HG03342 (cell line): ENCODE measurements around the gene PCK2.

Source experiments
- ATAC-seq: cut with Tn5 transposase; IDR thresholded peaks from one replicate; pipeline ENCODE4 v1.9.1; 2021; ENCODE audit warnings: mild to moderate bottlenecking, moderate library complexity; ENCODE audit not compliant: unreplicated experiment

PCK2 gene

DNA sequence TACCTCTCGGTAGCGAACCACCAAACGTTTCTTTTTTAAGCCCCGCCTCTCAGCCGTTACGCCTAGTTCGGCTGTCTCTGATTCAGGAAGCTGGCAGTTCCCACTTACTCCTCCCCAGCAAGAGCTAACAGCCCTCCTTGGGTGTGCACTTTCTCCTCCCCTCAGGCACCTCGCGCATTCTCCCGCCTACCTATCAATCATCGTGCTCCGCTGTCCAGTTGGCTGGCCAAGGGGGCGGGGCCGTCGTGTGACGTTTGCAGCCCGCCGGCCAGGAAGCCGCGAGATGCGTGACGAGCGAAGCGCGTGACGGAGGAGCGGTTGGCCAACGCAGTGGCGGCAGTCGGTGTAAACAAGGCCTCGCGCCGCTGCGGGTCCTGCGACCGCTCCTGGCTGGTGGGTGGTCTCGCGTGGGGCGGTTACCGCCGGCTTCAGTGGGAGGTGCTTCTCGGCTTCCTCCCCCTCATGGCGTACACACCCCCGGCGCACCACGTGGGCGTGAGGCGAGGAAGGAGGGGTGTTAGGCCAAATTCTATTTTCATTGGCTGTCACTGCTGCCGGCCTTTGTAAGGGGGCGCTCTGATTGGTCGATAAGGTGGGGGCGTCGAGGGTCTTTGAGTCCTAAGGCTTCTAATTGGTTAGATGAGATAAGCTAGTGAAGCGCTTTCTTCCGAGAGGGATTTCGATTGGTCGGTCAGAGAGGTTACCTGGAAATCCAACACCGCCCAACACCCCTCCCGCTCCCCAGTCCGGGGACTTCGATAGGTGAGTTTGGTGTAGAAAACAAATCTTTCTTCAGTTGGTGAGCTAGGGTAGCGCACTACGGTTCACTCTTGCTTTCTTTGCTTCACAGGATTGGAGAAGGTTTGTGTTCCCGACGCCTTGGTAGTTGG, 20.7 kb downstream of the PCK2 start, which contains the start of the genes DCAF11 and NRL:
DCAF11 (plus strand) TSS at position 246 of the 890 bp plus-strand sequence. CDS start 818 bp downstream, outside the sequence.
NRL (minus strand) TSS at position 418 of the 890 bp plus-strand sequence. CDS start 32,101 bp downstream, outside the sequence.
- ATAC-seq, result peak; percentile 86

GRCh38 chr14:24115422-24116127, 21.5 kb downstream of the PCK2 start:
- ATAC-seq, result no peak

- no peak for ATAC-seq
Measured at GRCh38 chr14:24116128-24116814, 22.2 kb downstream of the PCK2 start.

GRCh38 chr14:24117179-24117578, 23.1 kb downstream of the PCK2 start:
- ATAC-seq, result no peak

DNA sequence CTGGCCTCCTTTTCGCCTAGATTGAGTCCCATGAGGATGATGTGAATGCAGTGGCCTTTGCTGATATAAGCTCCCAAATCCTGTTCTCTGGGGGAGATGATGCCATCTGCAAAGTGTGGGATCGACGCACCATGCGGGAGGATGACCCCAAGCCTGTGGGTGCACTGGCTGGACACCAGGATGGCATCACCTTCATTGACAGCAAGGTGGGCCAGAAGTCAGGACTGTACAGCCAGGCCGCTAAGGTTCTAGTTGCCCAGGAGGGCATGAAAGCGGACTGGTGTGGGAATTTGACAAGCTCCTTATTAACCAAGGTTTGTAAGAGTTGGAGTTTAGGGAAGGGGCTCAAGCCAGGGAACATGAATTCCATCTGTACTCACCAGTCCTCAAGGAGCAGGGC, 25.6 kb downstream of the PCK2 start:
- no peak for ATAC-seq

GRCh38 chr14:24121210-24121609, 27.1 kb downstream of the PCK2 start:
- ATAC-seq, result no peak

- ATAC-seq, result no peak
Measured at GRCh38 chr14:24122416-24122815, 28.3 kb downstream of the PCK2 start.

GRCh38 chr14:24122898-24123297, 28.8 kb downstream of the PCK2 start:
- ATAC-seq, result no peak

DNA sequence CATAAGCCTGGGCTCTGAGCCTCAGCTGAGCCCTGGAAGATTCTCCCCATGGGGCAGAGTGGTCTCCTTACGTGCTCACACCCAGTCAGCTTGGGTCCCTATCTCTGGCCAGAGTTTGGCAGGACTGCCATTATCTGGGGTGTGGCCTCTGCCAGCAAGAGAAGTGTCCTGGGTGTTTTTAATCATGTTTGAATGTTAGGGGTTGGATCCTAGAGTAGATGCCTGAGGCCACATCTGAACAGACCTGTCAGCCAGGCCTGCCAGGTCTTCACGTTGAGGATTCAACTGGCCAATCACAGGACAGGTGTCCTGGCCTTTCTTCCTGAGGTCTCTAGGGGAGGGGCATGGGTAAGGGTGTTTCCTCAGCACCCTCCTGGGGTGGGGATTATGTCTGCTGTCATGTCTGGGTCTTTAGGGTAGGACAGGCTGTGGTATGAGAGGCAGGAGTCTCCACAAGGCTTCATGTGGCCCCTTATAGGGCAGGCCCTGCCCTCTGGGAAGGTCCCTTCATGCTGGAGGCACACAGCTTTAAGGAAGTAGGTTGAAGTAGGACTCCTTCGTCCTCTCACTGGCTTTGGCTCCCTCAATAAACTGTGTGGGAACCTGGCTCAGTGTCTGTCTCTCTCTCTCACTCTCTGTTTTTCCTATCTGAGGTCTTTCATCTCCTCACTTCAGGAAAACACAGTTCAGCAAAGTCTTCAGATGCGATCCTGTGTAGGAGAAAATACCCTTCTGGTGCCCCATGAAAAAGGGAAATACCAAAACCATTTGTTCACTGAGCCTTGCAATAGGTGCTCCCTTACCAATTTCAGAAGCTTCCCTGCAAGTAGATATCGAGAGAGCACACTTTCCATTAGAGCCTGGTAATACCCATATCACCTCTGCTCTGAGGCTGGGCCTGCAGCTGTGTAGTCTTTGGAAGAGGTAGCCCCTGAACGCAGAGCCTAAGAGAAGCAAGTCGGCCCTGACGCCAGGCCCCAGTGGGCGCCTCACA, 29.6 kb downstream of the PCK2 start:
- no peak for ATAC-seq

DNA sequence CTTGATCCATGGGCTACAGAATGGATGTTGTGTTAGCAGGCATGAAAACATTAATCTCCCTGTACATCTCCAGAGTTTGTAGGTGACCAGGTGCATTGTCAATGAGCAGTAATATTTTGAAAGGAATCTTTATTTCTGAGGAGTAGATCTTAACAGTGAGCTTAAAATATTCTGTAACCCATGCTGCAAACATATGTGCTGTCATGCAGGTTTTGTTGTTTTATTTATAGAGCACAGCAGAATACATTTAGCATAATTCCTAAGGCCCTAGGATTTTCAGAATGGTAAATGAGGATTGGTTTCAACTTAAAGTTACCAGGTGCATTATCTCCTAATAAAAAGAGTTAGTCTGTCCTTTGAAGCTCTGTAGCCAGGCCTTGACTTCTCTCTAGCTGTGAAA, 32.8 kb downstream of the PCK2 start:
- no peak for ATAC-seq

GRCh38 chr14:24127673-24128072, 33.6 kb downstream of the PCK2 start:
- no peak for ATAC-seq

- ATAC-seq, result no peak
Measured at GRCh38 chr14:24129410-24129998, 35.4 kb downstream of the PCK2 start.

- ATAC-seq, result no peak
Measured at GRCh38 chr14:24130380-24130716, 36.2 kb downstream of the PCK2 start, which contains the start of gene FITM1. TSS of gene FITM1 (plus strand) at chr14:24130659. CDS start at chr14:24131564, 905 bp downstream.

DNA sequence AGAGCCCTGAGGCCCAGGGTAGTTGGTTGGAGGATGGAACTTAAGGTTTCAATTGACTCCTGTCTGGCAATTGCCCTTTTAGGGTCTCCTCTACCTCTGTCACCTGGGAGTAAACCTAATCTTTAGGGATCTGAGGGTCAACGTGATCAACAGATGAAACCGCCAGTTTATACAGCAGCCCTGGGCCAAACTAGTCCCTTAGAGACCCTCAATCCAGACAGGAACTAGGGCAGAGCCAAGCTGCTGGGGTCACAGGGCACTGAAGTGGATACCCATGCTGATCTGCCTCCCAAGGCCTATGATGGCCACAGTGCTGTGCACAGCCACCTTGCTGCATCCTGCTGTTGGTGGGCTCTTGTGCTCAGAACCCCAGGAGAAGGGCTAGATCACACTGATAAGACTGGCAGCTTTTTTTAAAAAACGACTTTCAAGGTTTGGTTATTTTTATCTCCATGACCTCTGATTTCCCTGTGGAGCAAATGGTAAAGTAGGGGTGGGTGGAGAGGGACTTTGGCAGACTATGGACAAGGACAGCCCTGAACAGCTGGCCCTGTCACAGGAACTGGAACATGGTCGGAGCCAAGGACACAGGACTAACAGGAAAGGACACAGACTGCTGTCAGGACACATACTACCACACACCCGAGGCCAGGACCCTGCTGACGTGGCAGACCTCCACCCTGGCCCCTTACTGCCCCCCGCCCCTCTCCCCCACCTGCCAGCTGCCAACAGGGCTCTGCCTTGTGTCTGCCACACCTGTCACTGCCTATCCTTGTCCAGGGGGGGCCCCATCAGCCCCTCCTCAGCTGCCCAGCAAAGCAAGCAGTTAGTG, 36.8 kb downstream of the PCK2 start:
- no peak for ATAC-seq

DNA sequence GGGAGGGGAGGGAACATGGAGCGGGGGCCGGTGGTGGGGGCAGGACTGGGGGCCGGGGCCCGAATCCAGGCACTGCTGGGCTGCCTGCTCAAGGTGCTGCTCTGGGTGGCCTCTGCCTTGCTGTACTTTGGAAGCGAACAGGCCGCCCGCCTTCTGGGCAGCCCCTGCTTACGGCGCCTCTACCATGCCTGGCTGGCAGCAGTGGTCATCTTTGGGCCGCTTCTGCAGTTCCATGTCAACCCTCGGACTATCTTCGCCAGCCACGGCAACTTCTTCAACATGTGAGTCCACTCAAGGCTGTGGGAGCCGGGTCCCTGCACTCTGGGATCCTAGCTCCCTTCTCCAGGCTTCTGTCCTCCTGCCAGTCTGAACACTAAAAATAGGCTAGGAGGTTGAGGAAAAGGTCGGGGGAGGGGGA, 37.4 kb downstream of the PCK2 start:
- no peak for ATAC-seq

DNA sequence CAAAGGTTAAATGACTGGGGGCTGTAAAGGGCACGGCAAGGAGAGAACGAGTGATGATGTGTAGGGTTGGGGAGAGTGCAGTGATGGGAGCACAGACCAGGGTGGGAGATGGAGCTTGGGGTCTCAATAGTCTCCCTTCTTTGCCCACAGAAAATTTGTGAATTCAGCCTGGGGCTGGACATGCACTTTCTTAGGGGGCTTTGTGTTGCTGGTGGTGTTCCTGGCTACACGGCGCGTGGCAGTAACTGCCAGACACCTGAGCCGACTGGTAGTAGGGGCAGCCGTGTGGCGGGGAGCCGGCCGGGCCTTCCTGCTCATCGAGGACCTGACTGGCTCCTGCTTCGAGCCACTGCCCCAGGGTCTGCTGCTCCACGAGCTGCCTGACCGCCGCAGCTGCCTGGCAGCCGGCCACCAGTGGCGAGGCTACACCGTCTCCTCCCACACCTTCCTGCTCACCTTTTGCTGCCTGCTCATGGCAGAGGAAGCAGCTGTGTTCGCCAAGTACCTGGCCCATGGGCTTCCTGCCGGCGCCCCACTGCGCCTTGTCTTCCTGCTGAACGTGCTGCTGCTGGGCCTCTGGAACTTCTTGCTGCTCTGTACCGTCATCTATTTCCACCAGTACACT, 38.1 kb downstream of the PCK2 start:
- ATAC-seq, result no peak

- ATAC-seq, result no peak
Measured at GRCh38 chr14:24132976-24133375, 38.9 kb downstream of the PCK2 start.

DNA sequence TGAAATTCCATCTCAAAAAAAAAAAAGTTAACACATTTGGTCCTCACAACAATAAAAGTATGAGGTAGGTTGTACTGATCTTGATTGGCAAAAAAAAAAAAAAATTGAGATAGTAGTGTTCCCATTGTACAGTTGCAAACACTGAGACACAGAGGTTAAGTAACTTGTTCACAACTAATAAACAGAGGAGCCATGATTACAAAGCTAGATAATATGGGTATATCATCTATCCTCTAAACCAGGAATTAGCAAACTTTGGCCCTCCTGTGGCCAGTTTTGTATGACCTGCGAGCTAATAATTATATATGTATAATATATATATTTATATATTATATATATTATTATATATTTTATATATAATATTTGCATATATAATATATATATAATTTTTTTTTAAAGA, 39.6 kb downstream of the PCK2 start:
- ATAC-seq, result no peak

DNA sequence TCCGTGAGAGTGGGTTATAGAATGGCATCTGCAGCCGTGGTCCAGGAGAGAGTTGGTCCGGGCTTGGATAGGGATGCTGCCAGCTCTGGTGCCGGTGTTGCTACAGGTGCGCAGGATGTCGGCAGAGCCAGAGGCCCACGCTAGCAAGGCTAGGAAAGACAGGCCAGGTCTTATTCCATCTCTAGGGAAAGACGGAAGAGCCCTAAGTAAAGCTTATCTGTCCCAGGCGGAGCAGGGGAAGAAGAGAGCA, 41.4 kb downstream of the PCK2 start:
- peak; percentile 8 for ATAC-seq
